ENCODE measurements around the gene CACNA2D4.

Gene CACNA2D4

DNA sequence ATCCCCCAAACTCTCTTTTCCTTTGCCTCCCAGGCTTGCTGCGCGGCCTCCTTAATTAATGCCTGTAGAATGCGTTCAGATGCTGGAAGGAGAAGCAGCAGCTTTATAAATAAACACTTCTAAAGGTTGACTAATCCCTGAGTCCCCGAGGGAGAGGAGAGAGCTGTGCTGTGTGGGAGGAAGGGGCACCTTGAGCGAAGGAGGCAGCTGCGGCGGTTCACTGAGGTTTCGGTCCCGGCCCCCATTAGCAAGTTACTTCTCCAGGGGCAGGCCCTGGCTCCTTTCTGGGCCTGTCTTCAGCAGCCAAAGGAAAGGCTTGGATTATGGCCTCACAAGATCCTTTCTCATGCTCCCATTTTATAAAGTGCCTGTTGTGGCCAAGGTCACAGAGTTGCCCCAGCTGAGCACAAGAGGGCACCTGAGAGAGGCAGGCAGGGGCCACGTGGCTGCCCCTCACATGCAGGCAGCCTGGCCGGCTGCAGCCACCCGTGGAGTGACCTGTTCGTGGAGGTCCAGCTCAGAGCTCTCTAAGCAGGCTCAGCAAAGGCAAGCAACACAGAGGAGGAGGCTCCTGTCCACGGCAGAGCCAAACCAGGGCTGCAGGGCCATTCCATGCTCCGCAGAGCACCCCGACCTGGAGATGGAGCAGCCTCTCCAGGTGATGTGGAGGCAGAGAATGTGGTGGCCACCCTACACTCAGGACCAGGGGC is 15.0 kb upstream of the CACNA2D4 start:
- peak; percentile 76 for DNase-seq

DNA sequence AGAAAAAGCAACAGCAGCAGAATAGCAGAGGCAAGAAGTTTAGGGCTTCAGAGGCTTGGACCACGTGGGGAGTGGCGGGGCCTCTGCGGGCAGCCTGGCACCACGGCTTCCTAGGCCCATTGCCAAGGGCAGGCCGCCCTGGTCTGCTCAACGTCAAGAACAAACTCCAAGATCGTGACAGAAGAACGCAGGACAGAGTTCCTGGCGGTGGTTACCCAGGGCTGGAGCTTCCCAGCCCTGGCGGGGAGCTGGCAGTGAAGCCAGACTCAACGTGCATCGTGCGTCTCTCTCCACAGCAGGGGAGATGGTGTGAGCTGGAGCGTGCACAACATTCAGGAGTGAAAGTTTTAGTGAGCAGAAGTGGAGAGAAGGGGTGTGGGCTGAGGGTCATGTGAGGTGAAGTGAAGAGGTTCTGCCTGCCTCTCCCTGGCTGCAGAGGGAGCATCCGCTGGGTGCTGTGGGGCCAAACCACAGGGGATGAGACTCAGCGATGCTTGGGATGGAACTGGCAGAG is 13.9 kb upstream of the CACNA2D4 start:
- peak; percentile 42 for DNase-seq

DNA sequence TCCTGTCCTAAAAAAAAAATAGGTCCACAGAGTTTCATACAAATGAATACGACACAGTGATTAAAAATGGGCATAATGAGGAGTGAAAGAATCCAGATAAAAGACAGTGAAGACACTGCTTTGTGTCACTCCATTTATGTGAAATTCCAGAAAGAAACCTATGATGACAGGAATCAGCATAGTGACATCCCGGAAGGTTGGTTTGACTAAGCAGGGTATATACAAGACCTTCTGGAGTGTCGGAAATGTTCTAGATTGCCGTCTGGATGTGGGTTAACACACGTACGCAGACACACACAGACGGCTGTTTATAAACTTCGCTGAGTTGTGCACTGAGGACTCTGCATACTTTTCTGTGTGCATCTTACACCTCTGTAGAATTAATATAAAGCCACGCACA is 13.2 kb upstream of the CACNA2D4 start:
- no peak for DNase-seq

DNA sequence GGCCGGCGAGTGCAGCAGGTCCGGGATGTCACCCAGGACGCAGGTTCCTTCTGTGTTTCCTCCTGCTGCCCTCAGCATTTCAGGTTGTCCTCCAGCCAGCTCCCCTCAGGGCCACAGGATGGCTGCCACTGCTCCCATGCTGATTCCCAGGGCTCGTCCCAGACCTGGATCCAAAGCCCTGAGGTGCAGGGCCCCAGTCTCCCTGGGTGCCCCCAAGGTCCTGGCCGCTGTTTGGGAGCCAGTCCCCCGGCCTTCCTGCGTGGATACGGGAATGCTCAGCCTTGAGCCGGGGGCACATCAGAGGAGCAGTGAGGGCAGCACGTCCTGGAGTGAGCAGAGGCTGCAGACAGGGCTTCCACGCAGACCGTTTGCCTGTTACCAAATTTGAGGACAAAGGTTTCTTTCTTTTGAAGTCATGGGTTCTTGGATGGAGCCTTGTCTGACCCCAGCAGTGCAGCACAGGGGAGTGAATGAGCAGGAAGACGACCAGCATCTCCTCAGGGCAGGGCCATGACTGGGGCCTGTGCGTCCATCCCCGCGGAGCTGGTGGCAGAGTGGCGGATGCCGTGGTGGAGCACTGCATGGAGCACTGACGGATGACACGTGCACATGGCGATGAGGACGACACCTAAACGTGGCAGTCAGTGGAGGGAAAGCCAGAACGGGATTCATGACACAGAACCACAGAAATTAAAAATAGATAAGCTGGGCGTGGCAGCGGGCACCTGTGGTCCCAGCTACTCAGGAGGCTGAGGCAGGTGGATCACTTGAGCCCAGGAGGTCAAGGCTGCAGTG is 12.5 kb upstream of the CACNA2D4 start:
- DNase-seq: no peak

DNA sequence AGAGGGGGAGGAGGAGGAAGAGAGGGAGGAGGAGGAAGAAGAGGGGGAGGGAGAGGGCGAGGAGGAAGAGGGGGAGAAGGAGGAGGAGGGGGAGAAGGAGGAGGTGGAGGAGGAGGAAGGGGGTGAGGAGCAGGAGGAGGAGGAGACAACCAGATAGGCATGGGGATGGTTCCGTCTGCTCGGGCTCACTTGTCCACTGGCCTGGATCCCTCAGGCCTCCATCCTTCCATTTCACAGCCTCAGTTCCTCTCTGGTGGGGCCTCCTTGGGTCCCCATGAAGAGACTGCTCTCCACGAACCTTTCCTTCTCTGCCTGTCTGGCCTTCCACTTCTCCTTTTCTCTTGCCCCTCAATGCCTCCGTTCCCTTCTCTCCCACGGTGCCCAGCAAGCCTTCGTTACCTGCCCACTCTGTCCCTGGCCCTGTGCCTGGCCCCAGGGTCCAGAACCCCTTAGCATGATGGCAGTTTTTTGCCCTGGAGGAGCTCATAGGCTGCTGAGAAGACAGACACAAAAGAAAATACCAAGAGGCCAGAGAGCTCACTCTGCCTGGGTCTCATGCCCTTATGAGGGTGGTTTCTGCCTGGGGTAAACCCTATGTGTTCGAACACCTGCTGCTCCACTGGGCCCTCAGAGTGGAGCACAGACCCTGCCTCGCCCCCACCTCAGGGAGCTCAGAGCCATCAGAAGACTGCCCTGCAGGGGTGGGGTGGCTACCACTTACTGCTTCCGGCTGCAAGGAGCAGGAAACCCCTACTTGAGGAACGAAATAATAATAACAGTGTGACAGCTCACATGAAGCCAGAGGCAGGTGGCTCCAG is 11.7 kb upstream of the CACNA2D4 start:
- no peak for DNase-seq

DNA sequence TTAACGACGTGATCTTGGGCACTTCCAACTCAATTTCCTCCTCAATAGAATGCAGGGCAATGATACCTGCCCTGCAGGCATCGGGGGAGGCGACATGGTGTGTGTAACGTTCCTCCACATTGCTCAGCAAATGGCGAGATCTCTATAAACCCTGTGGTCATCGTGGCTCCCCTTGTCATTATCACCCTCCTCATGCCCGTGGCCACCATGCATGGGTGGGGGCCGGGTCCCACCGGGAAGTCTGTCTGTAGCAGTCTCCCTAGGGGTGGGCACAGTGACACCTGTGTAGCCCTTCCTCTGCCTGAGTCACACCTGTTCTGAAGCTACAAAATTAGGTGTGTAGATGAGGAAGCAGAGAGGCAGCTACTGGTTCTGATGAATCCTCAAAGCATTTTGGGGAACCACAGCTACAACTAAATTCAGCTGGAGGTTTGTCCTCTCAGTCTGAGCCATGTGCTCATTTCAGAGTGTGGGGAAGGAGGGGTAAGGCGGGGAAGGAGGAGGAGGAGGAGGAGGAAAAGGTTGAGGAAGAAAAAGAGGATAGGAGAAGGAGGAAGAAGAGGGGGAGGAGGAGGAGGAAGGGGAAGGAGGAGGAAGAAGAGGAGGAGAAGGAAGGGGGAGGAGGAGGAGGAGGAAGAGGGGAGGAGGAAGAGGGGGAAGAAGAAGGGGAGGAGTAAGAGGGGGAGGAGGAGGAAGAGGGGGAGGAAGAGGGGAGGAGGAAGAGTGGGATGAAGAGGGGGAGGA is 11.0 kb upstream of the CACNA2D4 start:
- no peak for DNase-seq

DNA sequence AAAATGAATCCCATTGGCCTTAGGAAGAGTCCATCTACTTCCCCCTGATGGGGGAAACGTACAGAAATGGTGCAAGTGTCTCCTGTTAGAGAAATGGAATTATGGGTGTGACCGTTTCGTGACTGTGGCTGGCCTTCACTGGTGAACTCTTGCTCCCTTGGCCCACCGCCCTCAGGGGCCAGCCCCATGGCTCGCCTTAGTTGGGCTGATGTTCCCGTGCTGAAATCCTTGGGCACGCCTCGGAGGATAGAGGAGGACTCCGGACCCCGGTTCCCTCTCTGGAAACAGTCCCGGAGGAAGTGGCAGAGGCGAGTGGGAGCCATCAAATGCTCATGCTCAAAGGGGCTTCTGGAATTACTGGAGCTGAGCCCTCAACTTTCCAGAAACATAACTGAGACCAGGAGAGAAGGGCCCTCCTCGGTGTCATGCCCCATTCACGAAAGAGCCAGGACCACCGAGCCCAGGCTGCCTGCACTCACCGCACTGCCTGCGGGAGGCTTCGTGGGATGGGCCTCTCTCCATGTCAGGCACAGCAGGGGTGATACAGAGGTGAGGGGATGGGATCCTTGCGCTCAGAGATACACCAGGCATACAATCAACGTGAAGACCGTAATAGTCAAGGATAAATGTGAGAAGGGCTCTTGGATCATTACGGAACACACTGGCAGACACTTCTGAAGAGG is 10.1 kb upstream of the CACNA2D4 start:
- no peak for DNase-seq

DNA sequence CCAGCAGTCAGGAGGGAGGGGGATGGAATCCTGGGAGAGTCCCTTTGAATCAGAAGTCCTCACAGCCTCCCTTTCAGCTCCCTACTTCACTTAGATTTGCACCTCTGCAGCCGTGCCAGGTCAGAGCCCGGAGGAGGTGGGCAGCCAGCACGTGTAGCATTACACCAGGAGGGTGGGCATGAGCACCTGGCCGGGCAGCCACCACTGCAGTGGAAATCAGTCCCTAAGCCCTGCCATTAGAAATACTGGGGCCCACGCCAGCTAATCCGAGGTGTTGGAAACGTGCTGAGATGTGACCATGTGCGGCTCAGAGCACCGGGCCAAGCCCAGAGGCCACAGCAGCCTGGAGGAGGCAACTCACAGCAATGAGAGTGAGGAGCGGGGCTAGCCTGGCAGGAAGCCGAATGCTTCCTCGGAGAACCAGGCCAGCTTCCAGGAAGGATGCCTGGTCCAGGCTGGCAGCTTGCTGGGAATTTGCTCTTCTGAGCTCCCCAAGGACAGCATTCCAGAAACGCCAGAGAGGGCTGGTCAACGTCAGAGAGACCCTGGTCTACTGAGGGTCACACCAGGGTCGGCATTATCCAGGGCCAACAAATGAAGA is 9.4 kb upstream of the CACNA2D4 start:
- no peak for DNase-seq

DNA sequence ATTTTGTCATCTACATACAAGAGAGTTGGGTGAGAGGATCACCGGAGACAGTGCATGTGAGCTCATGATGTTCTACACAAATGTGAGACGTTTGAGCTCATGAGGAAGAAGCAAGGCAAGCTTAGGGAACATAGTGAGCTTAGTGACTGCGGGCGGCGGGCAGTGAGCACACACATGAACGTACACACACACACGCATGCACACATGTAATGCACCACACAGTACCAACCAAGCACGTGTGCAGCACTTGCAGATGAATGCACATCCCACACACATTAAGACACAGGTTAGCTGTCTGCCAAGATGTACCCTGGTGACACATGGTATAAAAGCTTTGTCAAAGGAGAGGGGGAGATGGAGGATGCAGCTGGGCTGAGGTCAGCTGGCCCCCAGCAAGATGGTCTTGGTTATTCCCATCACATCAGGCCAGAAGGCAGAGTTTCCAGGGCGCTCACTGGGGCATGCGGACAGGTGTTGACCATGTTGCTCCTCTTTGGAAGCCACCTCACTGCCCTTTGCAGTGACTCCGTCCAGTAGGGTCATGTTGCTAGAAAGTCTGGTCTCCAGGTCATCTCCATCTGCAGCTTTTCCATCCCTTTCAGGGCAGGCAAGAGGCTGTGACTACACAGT is 8.7 kb upstream of the CACNA2D4 start:
- no peak for DNase-seq

DNA sequence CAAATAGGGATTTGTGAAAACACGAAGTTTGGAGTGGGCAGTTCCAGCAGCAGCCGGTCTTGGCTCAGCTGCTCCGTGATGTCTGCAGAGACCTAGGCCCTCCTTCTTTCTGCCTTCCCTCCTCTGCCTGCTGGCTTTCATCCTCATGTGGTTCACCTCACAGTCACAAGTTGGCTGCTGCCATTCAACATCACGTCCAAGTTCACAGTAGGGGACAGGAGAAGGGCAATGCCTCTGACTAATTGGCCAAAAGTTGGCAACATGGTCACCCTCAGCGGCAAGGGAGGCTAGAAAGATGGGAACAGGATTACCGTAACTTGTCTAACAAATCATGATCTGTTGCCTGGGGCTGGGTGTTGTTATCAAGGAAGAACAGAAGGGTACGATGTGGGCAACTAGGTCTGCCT is 7.8 kb upstream of the CACNA2D4 start:
- no peak for DNase-seq

DNA sequence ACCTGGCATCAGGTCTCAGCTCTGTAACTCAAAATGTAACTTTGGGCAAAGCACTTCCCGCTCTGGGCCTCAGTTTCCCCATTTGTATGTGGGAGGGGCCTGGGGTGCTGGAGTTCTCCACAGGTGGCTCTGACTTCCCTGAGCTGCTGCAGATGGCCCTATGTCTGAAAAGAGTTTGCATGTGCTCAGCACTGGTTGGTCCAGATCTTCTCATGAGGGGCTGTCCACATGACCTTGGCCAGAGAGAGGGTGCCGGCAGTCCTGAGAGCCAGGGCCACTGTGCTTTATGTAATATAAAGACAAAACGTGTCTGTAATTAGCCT is 7.2 kb upstream of the CACNA2D4 start:
- no peak for DNase-seq

DNA sequence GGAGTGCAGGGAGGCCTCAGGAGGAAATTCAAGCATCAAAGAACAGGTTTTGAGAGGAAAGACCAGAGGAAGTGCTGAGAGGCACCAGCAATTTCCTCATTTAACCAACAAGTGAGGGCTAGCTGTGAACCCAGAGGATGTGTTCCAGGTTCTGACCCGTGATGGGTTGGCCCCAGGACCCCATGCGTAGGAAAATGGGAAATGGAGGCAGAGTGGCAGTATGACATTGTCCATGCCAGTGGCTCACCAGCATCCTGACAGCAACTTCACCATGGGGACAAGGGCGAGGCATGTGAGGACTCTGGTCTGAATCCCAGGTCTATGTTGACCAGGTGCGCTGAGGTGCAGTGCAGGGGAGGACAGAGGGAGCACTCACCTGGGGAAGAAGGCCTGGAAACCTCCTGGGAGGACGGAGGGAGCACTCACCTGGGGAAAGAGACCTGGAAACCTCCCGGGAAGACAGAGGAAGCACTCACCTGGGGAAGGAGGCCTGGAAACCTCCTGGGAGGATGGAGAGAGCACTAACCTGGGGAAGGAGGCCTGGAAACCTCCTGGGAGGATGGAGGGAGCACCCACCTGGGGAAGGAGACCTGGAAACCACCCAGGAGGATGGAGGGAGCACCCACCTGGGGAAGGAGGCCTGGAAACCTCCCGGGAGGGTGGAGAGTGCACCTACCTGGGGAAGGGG is 6.7 kb upstream of the CACNA2D4 start:
- DNase-seq: no peak

DNA sequence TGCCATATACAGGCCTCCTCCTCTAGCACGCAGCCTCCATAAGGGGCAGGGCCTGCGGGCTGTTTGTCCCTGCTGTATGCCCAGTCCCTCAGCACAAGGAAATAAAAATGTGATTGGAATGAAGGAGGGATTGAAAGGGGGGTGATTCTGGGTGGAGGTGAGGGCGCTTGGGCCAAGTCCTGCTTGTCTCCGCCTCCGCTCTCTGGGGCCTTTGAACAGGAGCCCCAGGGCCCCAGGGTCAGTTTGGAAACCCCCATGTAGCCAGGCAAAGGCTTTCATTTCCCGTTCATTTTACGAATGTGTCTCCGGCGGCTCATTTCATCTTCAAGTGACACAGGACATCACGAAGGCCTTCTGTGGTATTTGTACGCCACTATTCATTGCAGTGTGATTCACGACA is 4.5 kb upstream of the CACNA2D4 start:
- DNase-seq: no peak

DNA sequence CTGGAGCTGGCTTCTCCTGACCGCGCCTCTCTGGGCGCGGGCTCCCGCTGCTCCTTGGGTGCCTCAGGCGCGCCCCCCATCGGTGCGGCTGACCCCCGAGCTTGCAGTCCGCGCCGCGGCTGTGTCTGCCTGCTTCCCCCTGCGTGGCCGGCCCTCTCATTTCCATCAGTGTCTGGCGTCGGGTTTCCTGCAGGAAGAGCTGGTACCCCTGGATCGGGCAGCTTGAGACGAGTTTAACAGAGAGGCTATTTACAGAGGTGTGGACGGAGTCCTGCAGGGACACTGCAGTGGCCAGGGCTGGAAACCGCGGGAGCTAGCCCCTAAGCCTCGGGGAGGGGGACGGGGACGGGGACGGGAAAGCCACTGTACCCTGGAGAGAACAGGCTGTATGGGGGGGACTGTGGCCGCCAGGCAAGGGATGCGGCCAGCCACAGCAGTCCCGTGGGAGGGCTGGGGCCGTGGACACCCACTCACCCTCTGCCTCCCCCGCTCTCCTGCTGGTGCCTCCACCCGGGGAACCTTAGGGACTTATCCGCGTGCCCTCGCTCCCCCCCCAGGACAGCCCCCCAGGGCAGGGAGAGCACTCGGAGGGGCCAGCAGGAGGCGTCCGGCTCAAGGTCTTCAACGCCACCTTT is 3.7 kb upstream of the CACNA2D4 start:
- DNase-seq: no peak

DNA sequence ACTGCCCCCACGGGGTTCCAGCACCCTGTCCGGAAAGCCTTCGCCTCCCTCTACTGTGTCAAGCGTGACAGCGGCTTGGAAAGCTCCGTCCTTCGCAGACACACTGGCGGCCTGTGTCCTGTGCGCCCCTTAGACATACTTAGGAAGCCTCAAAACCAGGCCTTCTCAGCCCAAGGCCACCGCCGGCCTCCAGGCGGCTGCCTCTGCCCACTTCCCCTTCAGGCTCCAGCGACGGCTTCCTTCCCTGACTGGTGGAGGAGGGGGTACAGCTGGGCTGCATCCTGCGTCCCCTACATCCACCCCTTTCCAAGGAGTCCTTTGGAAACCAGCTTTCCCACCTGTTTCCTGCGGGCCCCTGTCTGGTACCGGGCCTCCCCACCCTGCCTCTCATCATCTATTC is 2.5 kb upstream of the CACNA2D4 start:
- DNase-seq: no peak

DNA sequence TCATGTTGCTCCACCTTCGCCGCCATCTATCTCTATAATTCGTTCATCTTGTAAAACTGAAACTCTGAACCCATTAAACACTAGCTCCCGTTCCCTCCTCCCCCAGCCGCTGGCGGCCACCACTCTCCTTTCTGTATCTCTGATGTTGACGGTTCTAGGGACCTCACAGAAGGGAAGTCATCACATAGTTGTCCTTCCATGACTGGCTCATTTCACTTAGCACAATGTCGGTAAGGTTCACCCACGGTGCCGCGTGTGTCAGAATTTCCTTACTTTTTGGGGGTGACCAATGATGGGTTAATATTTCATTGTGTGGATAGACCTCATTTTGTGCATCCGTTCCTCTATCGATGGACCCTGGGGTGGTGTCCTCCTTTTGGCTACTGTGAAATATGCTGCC is 2.0 kb upstream of the CACNA2D4 start:
- no peak for DNase-seq

DNA sequence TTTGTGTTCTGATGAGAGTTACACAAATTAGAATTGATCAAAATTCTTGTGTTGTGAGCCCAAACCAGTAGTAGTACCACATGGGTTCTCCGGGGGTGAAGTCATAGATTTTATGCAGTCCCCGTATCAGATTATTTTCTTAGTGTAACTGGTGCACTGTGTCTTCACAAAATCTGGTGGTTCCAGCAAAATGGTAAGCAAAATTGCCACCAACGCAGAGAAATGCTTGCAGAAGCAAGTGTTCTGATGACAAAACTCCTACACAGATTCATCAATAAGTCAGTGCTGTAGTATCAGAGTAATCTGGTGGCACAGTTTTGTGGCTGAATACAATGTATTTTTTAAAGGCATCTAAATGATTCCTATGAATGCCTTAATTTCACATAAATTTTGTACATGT is 1.3 kb upstream of the CACNA2D4 start:
- no peak for DNase-seq

DNA sequence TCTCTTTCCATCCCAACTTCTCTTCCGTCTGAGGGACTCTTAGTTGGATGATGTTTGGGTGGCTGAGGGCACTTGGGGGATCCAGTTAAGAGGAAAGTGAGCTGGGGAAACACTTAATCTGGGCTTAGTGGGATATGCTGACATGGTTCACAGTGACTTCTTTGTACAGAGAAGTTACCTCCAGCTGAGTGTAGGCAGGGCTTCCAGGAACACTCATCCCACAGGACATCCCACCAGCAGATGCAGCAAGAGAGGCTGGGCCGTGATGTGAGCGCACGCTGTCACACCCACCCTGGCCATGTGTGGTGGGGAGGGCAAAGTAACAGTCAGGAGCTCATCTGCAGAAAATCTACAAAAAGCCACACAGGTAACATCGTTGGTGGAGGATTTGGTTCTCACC is 832 bp upstream of the CACNA2D4 start:
- no peak for DNase-seq

DNA sequence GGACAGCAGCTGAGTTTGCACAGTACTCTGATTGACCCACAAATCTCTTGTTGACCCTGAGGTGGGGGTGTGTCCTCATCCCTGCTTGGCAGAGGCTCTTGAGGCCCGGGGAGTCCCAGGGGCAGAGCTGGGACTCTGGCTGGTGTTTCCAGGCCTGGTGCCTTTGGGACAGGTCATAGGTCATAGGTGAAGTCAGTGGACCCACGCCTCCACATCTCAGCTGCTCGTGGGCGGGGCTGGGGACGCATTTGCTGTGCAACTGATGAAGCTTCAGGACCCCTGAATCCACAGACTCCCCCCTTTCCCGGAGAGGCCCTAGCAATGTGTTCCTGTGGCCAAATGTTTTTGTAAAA is 408 bp upstream of the CACNA2D4 start:
- no peak for DNase-seq

Data from NCI-H69 (cell line).